Activated CD4-positive, alpha-beta T cell treated with anti-CD3 and anti-CD28 coated beads, Interleukin-2, amount 10 ng/mL, durations not matched to agents 24 days and 14 days (primary cell): Measurements from ENCODE around the gene NKAPL. TPM values are rescaled to one million over a fixed set of nuclear protein-coding genes. Genes with fewer than 3 reads are reported as not detected.

Experiments
- DNase-seq: peaks from one replicate; pipeline ENCODE4 v3.0.0; 2022
- H3K27ac Mint-ChIP-seq: one replicate; pipeline ENCODE4 v1.8.0; 2022; ENCODE audit warnings: mild to moderate bottlenecking, mixed read lengths
- H3K27me3 Mint-ChIP-seq: one replicate; pipeline ENCODE4 v1.8.0; 2022; ENCODE audit warnings: mixed read lengths
- H3K36me3 Mint-ChIP-seq: one replicate; pipeline ENCODE4 v1.8.0; 2022; ENCODE audit warnings: low read depth, mild to moderate bottlenecking, mixed read lengths
- H3K4me1 Mint-ChIP-seq: one replicate; pipeline ENCODE4 v1.8.0; 2021; ENCODE audit warnings: mixed read lengths
- H3K4me3 Mint-ChIP-seq: one replicate; pipeline ENCODE4 v1.8.0; 2022; ENCODE audit warnings: mild to moderate bottlenecking, moderate library complexity, mixed read lengths
- H3K9me3 Mint-ChIP-seq: one replicate; pipeline ENCODE4 v1.8.0; 2021; ENCODE audit warnings: mixed read lengths
- intact Hi-C: fragments of 100-400 bp; cut with micrococcal nuclease; formaldehyde crosslinking; loops from one replicate; pipeline ENCODE4 v1.15.1; 2023
- total RNA-seq: library from RNA; stranded (reverse); gene quantifications from 2 replicates; pipeline ENCODE4 v1.2.3, GENCODE V29; 2022

Gene NKAPL
- total RNA-seq, 1 donor from 2014 or later: not detected

DNA sequence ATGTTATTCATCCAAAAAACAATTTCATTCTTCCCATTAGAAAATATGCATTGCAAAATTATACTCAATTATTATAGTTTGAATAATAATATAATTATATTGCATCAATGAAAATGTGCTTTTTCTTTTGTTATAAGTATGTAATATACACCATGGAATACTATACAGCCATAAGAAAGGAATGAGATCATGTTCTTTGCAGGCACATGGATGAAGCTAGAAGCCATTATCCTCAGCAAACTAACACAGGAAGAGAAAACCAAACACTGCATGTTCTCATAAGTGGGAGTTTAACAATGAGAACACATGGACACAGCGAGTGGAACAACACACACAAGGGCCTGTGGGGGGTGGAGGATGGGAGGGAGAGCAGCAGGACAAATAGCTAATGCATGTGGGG is 2.1 kb upstream of the NKAPL start:
- intact Hi-C loops: no loop called here
- Mint-ChIP-seq H3K27ac (no peak overlapping the region), H3K4me1 (peaks cover 12% of the 10 kb centered on the region), H3K36me3 (peaks cover 9% of the 10 kb centered on the region), H3K27me3 (peaks cover 6% of the 10 kb centered on the region), H3K9me3 (peaks cover 21% of the 10 kb centered on the region), H3K4me3 (no peak overlapping the region)
- no peak for DNase-seq

DNA sequence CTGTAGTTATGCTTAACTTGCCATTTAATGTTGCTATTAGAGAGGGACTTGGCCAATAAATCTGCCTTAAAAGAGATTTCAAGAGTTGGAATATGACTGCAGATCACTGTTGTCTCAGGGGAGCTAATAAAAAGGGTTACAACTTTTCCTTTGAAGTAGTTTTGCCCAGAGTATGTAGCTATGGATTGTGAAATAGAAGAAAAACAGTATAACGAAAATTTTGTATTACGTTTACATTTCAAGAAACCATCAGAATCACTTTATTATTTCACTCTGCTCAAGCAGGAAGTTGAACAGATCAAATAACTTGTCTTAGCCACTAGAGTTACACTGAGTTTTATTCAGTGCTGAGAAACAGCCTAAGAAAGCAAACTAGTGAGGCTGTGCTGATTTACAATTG is 4.8 kb downstream of the NKAPL start:
- peaks cover 9% of the 10 kb centered on the region for H3K4me1 Mint-ChIP-seq
- H3K27me3 Mint-ChIP-seq: peaks cover 14% of the 10 kb centered on the region
- no peaks in the 10 kb centered on the region for H3K36me3 Mint-ChIP-seq
- no peak overlapping the region for H3K27ac Mint-ChIP-seq
- DNase-seq: no peak
- H3K9me3 Mint-ChIP-seq: peaks cover 6% of the 10 kb centered on the region
- H3K4me3 Mint-ChIP-seq: no peak overlapping the region
- intact Hi-C loops: no loop called here

DNA sequence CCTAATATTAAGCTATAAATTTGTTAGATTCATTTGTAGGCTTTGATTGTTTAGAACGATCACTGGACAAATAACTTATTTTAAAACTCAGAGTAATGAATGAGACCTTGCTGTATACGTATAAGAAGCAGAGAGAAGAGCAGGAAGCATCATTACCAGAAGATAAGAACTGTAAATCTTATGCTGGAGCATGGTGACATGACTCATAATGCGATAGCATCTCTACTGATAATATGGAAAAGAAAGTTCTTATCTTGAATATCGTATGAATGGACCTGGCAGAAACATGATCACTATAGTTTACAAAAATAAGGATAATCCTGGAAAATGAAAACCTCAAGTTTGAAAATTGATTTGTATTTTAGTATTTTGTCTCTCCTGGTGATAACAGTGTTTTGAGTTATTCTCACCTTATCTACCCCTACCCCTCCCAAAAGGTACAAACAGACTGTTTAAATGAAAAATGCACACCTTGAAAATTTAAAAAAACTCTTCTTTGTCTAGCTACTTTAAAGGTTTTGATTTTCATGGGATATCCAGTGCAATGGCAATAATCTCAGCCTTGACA is 5.8 kb downstream of the NKAPL start:
- H3K27ac Mint-ChIP-seq: no peak overlapping the region
- no peak overlapping the region for H3K4me3 Mint-ChIP-seq
- intact Hi-C loops: loop anchor here (5.0 kb wide), 1 partner anchor 128 kb away; no protein-coding TSS in a partner anchor
- H3K27me3 Mint-ChIP-seq: peaks cover 11% of the 10 kb centered on the region
- no peak for DNase-seq
- H3K36me3 Mint-ChIP-seq: no peaks in the 10 kb centered on the region
- H3K9me3 Mint-ChIP-seq: no peaks in the 10 kb centered on the region
- peaks cover 11% of the 10 kb centered on the region for H3K4me1 Mint-ChIP-seq

DNA sequence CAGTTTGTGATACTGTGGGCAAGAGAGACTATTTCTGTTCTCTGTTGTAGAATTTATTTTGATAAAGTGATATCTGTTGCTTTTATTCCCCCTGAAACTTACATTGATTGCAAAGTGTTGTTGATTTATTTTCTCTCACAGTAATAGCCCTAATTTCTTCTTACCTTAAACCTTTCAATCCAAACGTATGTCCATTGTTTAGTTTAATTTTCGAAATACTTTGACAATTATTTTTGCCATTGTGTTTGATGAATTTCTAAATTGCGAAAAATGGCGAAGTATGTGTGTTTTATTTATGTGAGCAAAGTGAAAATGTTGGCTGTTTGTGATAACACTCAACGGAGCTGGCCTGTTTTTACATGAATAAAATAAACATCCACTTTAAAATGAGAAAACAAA is 7.5 kb downstream of the NKAPL start:
- H3K4me1 Mint-ChIP-seq: peaks cover 11% of the 10 kb centered on the region
- no peak for DNase-seq
- peaks cover 9% of the 10 kb centered on the region for H3K27me3 Mint-ChIP-seq
- intact Hi-C loops: loop anchor here (2.0 to 5.0 kb wide), 4 partner anchors 14 to 142 kb away; partner anchors contain the start of genes PGBD1, ZKSCAN3 and ZSCAN16
- H3K9me3 Mint-ChIP-seq: no peaks in the 10 kb centered on the region
- H3K4me3 Mint-ChIP-seq: no peak overlapping the region
- no peaks in the 10 kb centered on the region for H3K36me3 Mint-ChIP-seq
- H3K27ac Mint-ChIP-seq: no peak overlapping the region

DNA sequence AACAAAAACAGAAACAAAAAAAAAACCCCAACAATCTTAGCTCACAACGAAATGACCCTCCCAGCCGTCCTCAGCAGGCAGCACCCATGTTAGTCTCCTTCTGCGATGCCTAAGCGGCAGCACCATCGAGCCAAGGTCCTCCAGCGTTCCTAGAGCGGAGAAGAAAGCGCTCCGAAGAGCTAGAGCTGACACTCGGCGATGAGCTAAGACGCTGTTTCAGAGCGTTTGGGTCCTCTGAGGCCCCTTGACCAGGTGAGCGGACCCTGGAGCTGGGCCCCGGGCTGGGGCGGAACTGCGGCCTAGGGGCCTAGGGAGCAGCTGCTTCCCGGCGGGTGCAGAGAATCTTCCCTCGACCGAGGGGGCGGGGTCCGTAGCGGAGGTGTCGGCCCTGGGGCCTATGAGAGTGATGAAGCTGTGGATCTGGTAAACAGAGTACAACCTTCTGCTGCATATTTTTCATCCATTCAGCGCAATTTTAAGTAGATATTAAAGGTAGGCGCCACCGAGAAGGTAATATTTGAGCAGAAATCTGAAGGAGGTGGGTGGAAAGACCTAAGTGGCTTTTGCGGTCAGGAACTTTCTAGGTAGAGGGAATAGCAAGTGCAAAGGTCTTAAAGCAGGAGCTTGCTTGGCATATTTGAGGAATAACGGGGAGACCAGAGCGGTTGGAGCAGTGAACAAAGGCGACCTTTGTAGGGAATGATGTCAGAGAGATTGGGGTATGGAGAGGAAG is 8.0 kb downstream of the NKAPL start, which contains the start of gene ZSCAN26:
Gene ZSCAN26 (plus strand): TSS at position 182 of the 733 bp plus-strand sequence. CDS start 4,777 bp downstream, outside the sequence.
- Mint-ChIP-seq H3K4me1 (peaks cover 11% of the 10 kb centered on the region), H3K27me3 (peaks cover 9% of the 10 kb centered on the region), H3K36me3 (peaks cover 2% of the 10 kb centered on the region), H3K4me3 (no peak within 1 kb of the TSS), H3K27ac (no peak within 1 kb of the TSS), H3K9me3 (no peaks in the 10 kb centered on the region)
- intact Hi-C loops: loop anchor here (1.0 to 5.0 kb wide), 6 partner anchors 14 to 142 kb away; partner anchors contain the start of genes PGBD1, ZKSCAN3, ZKSCAN4 and ZSCAN12
- peak; percentile 96 for DNase-seq

DNA sequence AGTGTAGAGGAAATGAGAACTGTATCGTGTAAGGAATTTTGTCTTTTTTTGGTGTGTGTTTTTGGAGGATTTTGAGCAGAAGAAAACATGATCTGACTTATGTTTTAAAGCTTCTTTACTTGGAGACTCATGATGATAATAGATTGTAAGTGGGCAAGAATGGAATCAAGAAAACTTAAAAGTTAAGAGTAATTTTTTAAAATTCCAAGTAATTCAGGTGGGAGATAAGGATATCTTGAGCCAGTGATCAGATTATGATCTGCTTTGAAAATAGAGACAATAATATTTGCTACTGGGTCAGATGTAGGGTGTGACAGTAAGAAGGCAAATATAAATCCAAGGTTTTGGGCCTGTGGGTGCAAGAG is 8.6 kb downstream of the NKAPL start:
- H3K27ac Mint-ChIP-seq: no peak overlapping the region
- no peak for DNase-seq
- peaks cover 11% of the 10 kb centered on the region for H3K4me1 Mint-ChIP-seq
- H3K4me3 Mint-ChIP-seq: no peak overlapping the region
- peaks cover 9% of the 10 kb centered on the region for H3K27me3 Mint-ChIP-seq
- no peaks in the 10 kb centered on the region for H3K9me3 Mint-ChIP-seq
- intact Hi-C loops: loop anchor here (1.0 to 5.0 kb wide), 6 partner anchors 13 to 143 kb away; partner anchors contain the start of genes PGBD1, ZKSCAN3, ZKSCAN4 and ZSCAN12
- peaks cover 7% of the 10 kb centered on the region for H3K36me3 Mint-ChIP-seq

DNA sequence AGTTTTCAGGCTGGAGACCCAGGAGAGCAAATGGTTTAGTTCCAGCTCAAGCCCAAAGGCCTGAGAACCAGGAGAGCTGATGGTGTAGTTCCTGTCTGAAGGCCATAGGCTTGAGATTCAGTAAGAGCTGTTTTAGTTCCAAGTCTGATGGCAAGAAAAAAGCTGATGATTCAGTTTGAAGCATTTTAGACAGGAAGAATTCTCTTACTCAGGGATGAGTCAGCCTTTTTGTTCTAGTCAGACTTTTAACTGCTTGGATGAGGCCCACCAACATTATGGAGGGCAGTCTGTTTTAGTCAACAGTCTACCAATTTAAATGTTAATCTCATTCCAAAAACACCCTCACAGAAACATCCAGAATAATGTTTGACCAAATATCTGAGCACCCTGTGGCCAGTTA is 10.4 kb downstream of the NKAPL start:
- Mint-ChIP-seq H3K4me3 (no peak overlapping the region), H3K27ac (peak overlapping the region; percentile 46), H3K36me3 (peaks cover 18% of the 10 kb centered on the region), H3K27me3 (no peaks in the 10 kb centered on the region), H3K4me1 (peaks cover 9% of the 10 kb centered on the region), H3K9me3 (no peaks in the 10 kb centered on the region)
- intact Hi-C loops: loop anchor here (5.0 kb wide), 1 partner anchor 132 kb away; no protein-coding TSS in a partner anchor
- no peak for DNase-seq

DNA sequence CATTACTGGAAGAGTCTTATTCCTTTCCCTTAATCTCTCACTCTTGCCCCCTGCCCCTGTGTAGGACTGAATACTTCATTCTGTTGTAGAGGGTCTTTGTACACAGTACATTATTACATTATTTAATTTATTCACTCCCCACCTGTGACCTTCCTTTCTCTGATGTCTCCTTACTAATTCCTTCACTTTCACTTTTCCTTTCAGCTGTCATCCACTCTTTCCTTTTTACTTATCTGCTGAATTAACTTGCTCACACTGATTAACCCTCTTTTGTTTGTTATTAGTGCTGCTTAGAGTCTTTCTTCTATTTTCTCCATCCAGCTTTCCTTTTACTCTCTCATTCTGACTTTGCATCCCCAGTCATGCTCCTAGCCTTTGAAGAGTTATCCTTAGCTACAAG is 15.8 kb downstream of the NKAPL start:
- H3K27ac Mint-ChIP-seq: peak overlapping the region; percentile 1
- peaks cover 42% of the 10 kb centered on the region for H3K36me3 Mint-ChIP-seq
- DNase-seq: no peak
- no peaks in the 10 kb centered on the region for H3K9me3 Mint-ChIP-seq
- H3K27me3 Mint-ChIP-seq: no peaks in the 10 kb centered on the region
- H3K4me1 Mint-ChIP-seq: peaks cover 7% of the 10 kb centered on the region
- H3K4me3 Mint-ChIP-seq: peak overlapping the region; percentile 0
- intact Hi-C loops: no loop called here

DNA sequence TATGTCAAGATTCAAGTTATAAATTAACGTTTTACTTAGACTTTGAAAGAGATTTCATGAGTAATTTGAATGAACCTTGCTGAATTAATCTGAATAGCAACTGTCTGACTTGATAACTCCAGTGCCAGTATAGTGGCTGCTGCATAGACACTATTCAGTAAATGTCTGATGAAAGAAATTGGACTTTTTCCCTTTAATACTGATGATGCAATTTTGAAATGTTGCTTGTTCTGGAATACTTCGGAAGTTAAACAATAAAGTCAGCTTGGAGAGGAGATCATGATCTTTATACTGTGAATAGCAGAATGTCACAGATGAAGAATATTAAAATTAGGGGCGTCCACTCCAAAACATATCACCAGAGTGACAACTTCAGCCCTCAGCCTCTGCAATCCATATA is 18.6 kb downstream of the NKAPL start:
- Mint-ChIP-seq H3K36me3 (peaks cover 35% of the 10 kb centered on the region), H3K9me3 (no peaks in the 10 kb centered on the region), H3K27ac (no peak overlapping the region), H3K4me1 (peaks cover 17% of the 10 kb centered on the region), H3K4me3 (no peak overlapping the region), H3K27me3 (peaks cover 2% of the 10 kb centered on the region)
- intact Hi-C loops: no loop called here
- DNase-seq: no peak

DNA sequence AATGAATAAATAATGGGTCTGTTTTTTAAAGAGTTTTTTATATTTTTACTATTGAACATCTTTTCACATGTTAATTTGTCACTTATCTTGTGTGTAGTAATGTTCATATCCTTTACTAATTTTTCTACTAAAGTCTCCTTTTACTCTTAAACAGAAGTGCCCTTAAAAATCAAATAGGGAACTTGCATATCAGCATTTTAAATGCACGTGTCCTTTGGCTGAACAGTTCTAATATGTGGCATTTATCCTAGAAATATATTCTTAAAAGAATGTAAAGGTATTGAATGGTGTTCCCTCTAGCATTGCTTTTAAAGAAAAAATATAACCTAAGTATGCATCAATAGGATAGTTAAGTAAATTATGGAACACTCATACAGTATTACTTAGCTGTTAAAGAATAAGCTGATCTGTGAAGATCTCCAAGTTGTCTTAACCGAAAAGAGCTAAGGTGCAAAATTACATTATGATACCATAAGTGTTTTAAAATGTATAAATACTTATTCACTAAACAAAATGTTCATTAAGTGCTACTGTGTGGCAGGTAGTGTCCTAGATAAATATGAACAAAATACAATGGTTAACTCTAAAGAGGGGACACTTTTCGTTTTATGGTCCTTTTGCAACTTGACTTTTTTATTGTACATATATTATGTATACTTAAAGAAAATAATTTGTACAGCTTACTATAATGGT is 21.6 kb downstream of the NKAPL start:
- H3K36me3 Mint-ChIP-seq: peaks cover 23% of the 10 kb centered on the region
- no peaks in the 10 kb centered on the region for H3K9me3 Mint-ChIP-seq
- H3K4me3 Mint-ChIP-seq: peak overlapping the region; percentile 88
- intact Hi-C loops: loop anchor here (1.0 to 2.0 kb wide), 2 partner anchors 14 to 28 kb away; partner anchors contain the start of genes ZKSCAN4 and ZSCAN26
- peaks cover 2% of the 10 kb centered on the region for H3K27me3 Mint-ChIP-seq
- H3K4me1 Mint-ChIP-seq: peaks cover 13% of the 10 kb centered on the region
- no peak for DNase-seq
- no peak overlapping the region for H3K27ac Mint-ChIP-seq

DNA sequence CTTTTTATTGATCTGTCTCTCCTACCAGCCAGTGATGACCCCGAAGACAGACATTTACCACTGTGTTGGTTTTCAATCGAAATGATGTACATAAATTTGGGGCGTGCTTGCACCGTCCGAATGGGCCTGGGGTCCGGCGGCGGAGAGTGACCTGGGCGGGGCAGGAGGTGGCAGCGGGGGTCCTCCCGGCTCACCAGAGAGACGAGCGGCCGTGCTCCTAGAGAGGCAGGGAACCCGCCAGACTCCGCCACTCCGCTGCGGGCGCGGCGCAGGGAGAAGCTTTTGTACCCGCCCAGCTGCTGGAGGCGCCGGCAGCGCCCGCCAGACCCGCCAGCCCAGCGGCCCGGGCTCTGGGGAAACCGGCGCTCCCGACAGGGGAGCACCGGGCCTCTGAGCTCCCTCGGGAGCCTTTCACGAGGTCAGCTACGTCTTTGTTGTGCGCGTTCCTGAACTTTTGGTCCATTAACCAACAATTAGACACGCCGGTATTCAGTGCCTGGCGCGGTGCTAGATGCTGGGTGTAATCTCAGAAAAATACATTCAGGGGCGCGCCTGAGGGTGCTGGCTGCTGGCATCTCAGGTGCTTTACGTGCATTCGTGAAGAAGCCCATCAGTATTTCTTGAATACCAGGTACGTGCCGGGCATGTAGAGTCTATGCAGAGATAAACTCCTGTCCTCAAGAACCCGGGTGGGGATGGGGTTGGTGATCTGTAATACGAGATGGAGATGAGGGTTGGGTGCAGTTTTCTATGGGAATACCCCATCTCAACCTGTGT is 22.4 kb downstream of the NKAPL start, which contains the start of gene PGBD1:
Gene PGBD1 (plus strand): TSS at position 285 of the 777 bp plus-strand sequence. CDS start 2,242 bp downstream, outside the sequence.
- intact Hi-C loops: loop anchor here (1.0 to 2.0 kb wide), 2 partner anchors 15 to 29 kb away; partner anchors contain the start of genes ZKSCAN4 and ZSCAN26
- Mint-ChIP-seq H3K9me3 (no peaks in the 10 kb centered on the region), H3K27me3 (peaks cover 2% of the 10 kb centered on the region), H3K36me3 (peaks cover 17% of the 10 kb centered on the region), H3K27ac (no peak within 1 kb of the TSS), H3K4me3 (peak within 1 kb of the TSS; percentile 88), H3K4me1 (peaks cover 13% of the 10 kb centered on the region)
- DNase-seq: peak; percentile 86

DNA sequence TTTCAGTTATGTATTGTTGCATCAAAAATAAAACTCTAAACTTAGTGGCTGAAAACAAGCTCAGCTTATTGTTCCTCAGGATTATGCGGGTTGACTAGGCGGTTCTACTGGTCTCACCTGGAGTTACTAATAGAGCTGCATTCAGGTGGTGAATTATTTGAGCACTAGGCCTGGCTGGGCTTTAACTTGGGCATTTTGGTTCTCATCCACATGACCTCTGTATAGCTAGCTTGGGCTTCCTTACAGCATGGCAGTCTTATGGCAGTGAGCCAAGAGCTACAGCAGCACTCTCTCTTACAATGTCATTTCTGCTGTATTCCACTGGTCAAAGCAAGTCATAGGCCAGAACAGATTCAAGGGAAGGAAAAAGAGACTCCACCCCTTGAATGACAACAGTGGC is 23.8 kb downstream of the NKAPL start:
- Mint-ChIP-seq H3K4me3 (no peak overlapping the region), H3K27me3 (peaks cover 2% of the 10 kb centered on the region), H3K36me3 (peaks cover 16% of the 10 kb centered on the region), H3K4me1 (peaks cover 13% of the 10 kb centered on the region), H3K9me3 (no peaks in the 10 kb centered on the region), H3K27ac (no peak overlapping the region)
- intact Hi-C loops: no loop called here
- DNase-seq: no peak

DNA sequence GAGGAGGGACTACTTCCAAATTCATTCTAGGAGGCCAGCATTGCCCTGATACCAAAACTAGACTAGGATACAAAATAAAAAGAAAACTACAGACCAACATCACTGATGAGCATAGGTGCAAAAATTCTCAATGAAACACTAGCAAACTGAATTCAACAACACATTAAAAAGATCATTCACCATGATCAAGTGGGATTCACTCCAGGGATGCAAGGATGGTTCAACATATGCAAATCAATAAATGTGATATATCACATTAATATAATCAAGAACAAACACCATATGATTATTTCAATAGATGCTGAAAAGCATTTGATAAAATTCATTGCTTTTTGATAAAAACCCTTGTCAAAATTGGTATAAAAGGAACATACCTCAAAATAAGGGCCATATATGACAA is 32.5 kb downstream of the NKAPL start:
- intact Hi-C loops: no loop called here
- no peaks in the 10 kb centered on the region for H3K9me3 Mint-ChIP-seq
- no peak overlapping the region for H3K4me3 Mint-ChIP-seq
- no peaks in the 10 kb centered on the region for H3K27me3 Mint-ChIP-seq
- peaks cover 15% of the 10 kb centered on the region for H3K36me3 Mint-ChIP-seq
- no peak for DNase-seq
- no peak overlapping the region for H3K27ac Mint-ChIP-seq
- H3K4me1 Mint-ChIP-seq: no peaks in the 10 kb centered on the region
